T-cell (primary cell): ENCODE measurements around the gene IFT25. TPM values are rescaled to one million over a fixed set of nuclear protein-coding genes. Genes with fewer than 3 reads are reported as not detected.

Source experiments
- ATAC-seq, 4 experiments: fragments of 200-7000 bp in 3 of 4; fragments of 150-1000 bp in 1 of 4; cut with Tn5 transposase; replicated peaks in 1 of 4; 1 replicate in 3 of 4; 2 replicates in 1 of 4; pipeline ENCODE4 v1.10.0; 2021; ENCODE audit warnings: moderate library complexity in 3 of 4, mild to moderate bottlenecking in 2 of 4, moderate number of reproducible peaks in 1 of 4
- CTCF ChIA-PET, 2 donors: fragments of 300-600 bp; sonication (Branson Sonifier 250); formaldehyde crosslinking; loops; one replicate each; lab custom pipeline; 2022; ENCODE audit warnings: antibody characterized with exemption in 2 of 2; lab: Charles Lee
- POLR2A ChIA-PET, 2 donors: fragments of 300-600 bp; sonication (Branson Sonifier 250); formaldehyde crosslinking; loops; one replicate each; lab custom pipeline; 2022; ENCODE audit warnings: antibody characterized with exemption in 2 of 2; lab: Charles Lee
- DNase-seq, 35 experiments: peaks; one replicate each; pipeline versions ENCODE4 v3.0.0 to v3.0.0-alpha.2; 2013 to 2023
- H3K27ac ChIP-seq: one replicate; pipeline ENCODE4 v1.5.1; 2013; ENCODE audit warnings: low read length
- H3K27me3 ChIP-seq, 2 experiments: replicated peaks in 1 of 2; 1 replicate in 1 of 2; 2 replicates in 1 of 2; pipeline versions ENCODE4 v1.6.1 to v1.7.0; 2013; ENCODE audit warnings: low read length in 1 of 2, mixed read lengths in 1 of 2; ENCODE audit not compliant: control insufficient read depth in 2 of 2, insufficient read depth in 2 of 2; ENCODE audit errors: extremely low read depth in 1 of 2
- H3K36me3 ChIP-seq, 2 donors: 1 replicate in 1 of 2; 2 replicates in 1 of 2; pipeline versions ENCODE4 v1.6.1 to v1.7.0; 2013; ENCODE audit warnings: low read length in 1 of 2; ENCODE audit not compliant: control insufficient read depth in 2 of 2, insufficient read depth in 1 of 2; ENCODE audit errors: extremely low read depth in 1 of 2
- H3K4me1 ChIP-seq, 2 experiments: 1 replicate in 1 of 2; 2 replicates in 1 of 2; pipeline versions ENCODE4 v1.6.1 to v1.7.0; 2013; ENCODE audit warnings: low read length in 2 of 2, mixed read lengths in 1 of 2; ENCODE audit not compliant: insufficient read depth in 2 of 2, control insufficient read depth in 1 of 2; ENCODE audit errors: extremely low read depth in 1 of 2
- H3K4me3 ChIP-seq, 2 donors: 1 replicate in 1 of 2; 2 replicates in 1 of 2; pipeline versions ENCODE4 v1.5.1 to v1.7.0; 2013; ENCODE audit warnings: mild to moderate bottlenecking in 2 of 2, low read length in 1 of 2, moderate library complexity in 1 of 2; ENCODE audit not compliant: control insufficient read depth in 1 of 2; ENCODE audit errors: extremely low read depth in 1 of 2
- H3K9me3 ChIP-seq: 2 replicates; pipeline ENCODE4 v1.7.0; 2013
- H3K27ac Mint-ChIP-seq, 2 donors: one replicate each; pipeline ENCODE4 v1.8.0; 2020 to 2021; ENCODE audit warnings: mild to moderate bottlenecking in 2 of 2, mixed read lengths in 2 of 2
- H3K27me3 Mint-ChIP-seq, 2 donors: one replicate each; pipeline ENCODE4 v1.8.0; 2021 to 2022; ENCODE audit warnings: mixed read lengths in 2 of 2
- H3K36me3 Mint-ChIP-seq: one replicate; pipeline ENCODE4 v1.8.0; 2021; ENCODE audit warnings: mixed read lengths
- H3K4me1 Mint-ChIP-seq, 3 donors: one replicate each; pipeline ENCODE4 v1.8.0; 2020 to 2022; ENCODE audit warnings: mixed read lengths in 3 of 3, mild to moderate bottlenecking in 1 of 3
- H3K4me3 Mint-ChIP-seq, 3 donors: one replicate each; pipeline ENCODE4 v1.8.0; 2020 to 2022; ENCODE audit warnings: mild to moderate bottlenecking in 3 of 3, mixed read lengths in 3 of 3, moderate library complexity in 3 of 3
- H3K9me3 Mint-ChIP-seq, 3 donors: one replicate each; pipeline ENCODE4 v1.8.0; 2020 to 2022; ENCODE audit warnings: mixed read lengths in 3 of 3
- WGBS: methylation state at CpG from one replicate; pipeline ENCODE4 v1.1.5; 2013; ENCODE audit warnings: missing lambda C conversion rate; ENCODE audit not compliant: insufficient coverage; 5-methylcytosine and 5-hydroxymethylcytosine counted together
- total RNA-seq, 35 experiments: library from RNA in 6 of 35; stranded (reverse) in 6 of 35; fragments of 120-200 nt in 1 of 35; gene quantifications; one replicate each; pipeline versions ENCODE4 v1.2.1 to v1.2.4 and lab custom pipeline; 2013 to 2026

Gene IFT25
- total RNA-seq, 5 donors from 2014 or later (not counting 1 experiment from before 2014, with no cell fraction given): 24.5 to 33.1 (median 31.2) TPM

DNA sequence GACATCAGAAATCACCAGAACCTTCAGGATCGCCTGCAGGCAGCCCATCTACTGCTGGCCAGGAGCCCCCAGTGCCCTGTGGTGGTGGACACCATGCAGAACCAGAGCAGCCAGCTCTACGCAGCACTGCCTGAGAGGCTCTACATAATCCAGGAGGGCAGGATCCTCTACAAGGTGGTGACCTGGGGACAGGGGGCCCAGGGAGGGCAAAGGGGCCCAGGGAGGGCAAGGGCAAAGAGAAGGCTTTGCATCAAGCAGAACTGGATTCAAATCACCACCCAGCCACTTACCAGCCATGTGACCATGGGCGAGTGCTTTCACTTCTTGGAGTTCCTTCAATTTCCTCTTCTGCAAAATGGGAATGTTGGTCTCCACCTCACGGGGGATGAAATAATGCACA lies 39.4 kb downstream of the IFT25 start:
- ATAC-seq (no peak), DNase-seq (no peak)
- ChIA-PET CTCF (no interaction called here), POLR2A (no interaction called here)
- no peaks in the 10 kb centered on the region for H3K4me1 Mint-ChIP-seq
- no peaks in the 10 kb centered on the region for H3K9me3 Mint-ChIP-seq
- no peak overlapping the region for H3K4me3 Mint-ChIP-seq
- no peak overlapping the region for H3K27ac Mint-ChIP-seq
- Histone ChIP-seq H3K27me3 (no peaks in the 10 kb centered on the region), H3K9me3 (no peaks in the 10 kb centered on the region), H3K4me3 (no peak overlapping the region), H3K36me3 (no peaks in the 10 kb centered on the region), H3K4me1 (no peaks in the 10 kb centered on the region), H3K27ac (no peak overlapping the region)
- no peaks in the 10 kb centered on the region for H3K27me3 Mint-ChIP-seq
- peaks cover 5% of the 10 kb centered on the region for H3K36me3 Mint-ChIP-seq
- 95% methylated on average over 2 of the region's 4 CpGs for WGBS

DNA sequence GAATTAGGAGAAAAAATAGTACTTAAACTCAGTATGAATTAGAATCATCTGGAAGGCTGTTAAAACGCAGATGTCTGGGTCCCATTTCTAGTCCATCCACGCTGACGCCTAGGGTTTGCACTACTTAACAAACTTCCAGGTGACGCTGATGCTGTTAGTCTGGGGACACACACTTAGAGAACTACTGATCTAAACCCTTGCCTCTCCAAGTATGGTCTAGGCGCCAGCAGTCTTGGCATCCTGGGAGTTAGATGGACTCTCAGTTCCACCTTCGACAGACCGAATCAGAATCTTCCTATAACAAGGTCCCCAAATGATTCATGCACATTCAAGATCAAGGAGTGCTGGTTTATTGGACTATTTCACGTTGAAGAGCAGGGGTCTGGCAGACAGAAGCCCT lies 40.0 kb downstream of the IFT25 start:
- 98% methylated on average over 7 of the region's 8 CpGs for WGBS
- ATAC-seq: no peak

DNA sequence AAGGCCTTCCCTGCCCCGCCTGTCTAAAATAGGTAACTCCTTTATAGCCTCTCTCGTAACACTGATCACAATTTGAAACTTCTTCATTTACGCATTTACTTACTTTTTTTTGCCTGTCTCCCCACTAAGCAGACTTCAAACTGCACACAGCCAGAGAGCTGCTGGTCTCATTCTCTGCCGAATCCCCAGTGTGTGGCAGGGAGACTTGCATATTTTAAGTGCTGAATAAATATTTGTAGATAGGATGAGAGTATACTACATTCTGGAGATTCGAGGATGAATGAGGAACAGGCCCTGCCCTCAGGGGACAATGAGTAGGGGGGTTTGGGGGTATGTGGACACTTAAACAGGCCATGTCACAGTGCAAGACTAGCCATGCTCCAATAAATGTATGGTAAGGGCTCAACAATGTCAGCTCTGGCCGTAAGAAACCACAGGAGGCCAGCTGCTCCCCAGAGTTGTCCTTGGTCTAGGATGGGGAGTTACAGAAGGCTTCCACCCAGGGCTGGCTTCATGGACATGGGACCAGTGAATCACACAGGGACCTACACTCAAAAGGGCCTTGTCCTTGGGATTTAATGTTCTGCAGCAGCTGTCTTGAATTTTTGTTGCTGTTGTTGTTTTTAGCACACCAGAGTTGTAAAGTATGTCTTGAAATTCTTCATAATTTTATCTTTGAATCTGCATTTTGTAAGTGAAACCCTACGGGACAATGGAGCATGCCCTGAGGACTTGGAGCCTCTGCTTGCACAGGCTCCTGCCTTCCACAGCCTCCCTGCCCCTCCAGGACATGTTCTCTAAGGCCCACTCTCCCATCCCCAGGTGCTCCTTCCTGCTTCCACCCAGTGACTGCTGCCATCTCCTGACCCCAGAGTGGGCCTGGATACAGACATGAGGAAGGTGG lies 43.0 kb downstream of the IFT25 start:
- ATAC-seq (no peak), DNase-seq (no peak)
- CTCF ChIA-PET: no interaction called here
- H3K27me3 ChIP-seq: no peaks in the 10 kb centered on the region
- no peaks in the 10 kb centered on the region for H3K36me3 ChIP-seq
- Mint-ChIP-seq H3K4me3 (no peak overlapping the region), H3K4me1 (no peaks in the 10 kb centered on the region), H3K9me3 (no peaks in the 10 kb centered on the region), H3K27ac (no peak overlapping the region), H3K27me3 (no peaks in the 10 kb centered on the region), H3K36me3 (no peaks in the 10 kb centered on the region)
- H3K9me3 ChIP-seq: no peaks in the 10 kb centered on the region
- 100% methylated on average over 2 of the region's 7 CpGs for WGBS
- POLR2A ChIA-PET: interaction anchor here in 1 of 2 donors (0.7 kb wide), 1 partner anchor 1275 kb away, joined by 3 read pairs; no protein-coding TSS in a partner anchor
- H3K27ac ChIP-seq: no peak overlapping the region
- H3K4me1 ChIP-seq: no peaks in the 10 kb centered on the region
- H3K4me3 ChIP-seq: no peak overlapping the region

More for the DNA sequence above, 40.0 kb downstream of the IFT25 start:
- Histone ChIP-seq H3K36me3 (no peaks in the 10 kb centered on the region), H3K27me3 (no peaks in the 10 kb centered on the region), H3K9me3 (no peaks in the 10 kb centered on the region), H3K4me1 (no peaks in the 10 kb centered on the region), H3K4me3 (no peak overlapping the region), H3K27ac (no peak overlapping the region)
- H3K4me3 Mint-ChIP-seq: no peak overlapping the region
- no peaks in the 10 kb centered on the region for H3K4me1 Mint-ChIP-seq
- ChIA-PET CTCF (no interaction called here), POLR2A (no interaction called here)
- no peak overlapping the region for H3K27ac Mint-ChIP-seq
- H3K9me3 Mint-ChIP-seq: no peaks in the 10 kb centered on the region
- no peak for DNase-seq
- H3K27me3 Mint-ChIP-seq: no peaks in the 10 kb centered on the region
- peaks cover 5% of the 10 kb centered on the region for H3K36me3 Mint-ChIP-seq

DNA sequence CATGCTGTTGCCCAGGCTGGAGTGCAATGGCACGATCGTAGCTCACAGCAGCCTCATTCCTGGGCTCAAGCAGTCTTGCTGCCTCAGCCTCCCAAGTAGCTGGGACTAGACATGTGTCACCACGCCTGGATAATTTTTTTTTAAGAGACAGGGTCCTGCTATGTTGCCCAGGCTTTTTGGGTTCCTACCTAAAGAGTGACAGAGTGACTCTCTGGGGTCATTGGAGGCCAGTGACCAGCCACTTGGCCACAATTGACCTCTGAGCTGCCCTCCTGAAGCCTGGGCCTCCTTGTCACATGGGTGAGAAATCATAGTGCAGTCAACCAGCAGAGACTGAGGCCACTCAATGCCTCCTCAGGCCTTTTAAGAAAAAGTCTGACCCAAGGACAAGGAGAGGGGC lies 45.8 kb downstream of the IFT25 start:
- no peaks in the 10 kb centered on the region for H3K9me3 Mint-ChIP-seq
- H3K9me3 ChIP-seq: no peaks in the 10 kb centered on the region
- ATAC-seq (no peak), DNase-seq (no peak)
- no peak overlapping the region for H3K4me3 Mint-ChIP-seq
- H3K27ac Mint-ChIP-seq: no peak overlapping the region
- peaks cover 0 to 8% of the 10 kb centered on the region in 2 experiments for H3K27me3 ChIP-seq
- POLR2A ChIA-PET: no interaction called here
- no peaks in the 10 kb centered on the region for H3K36me3 Mint-ChIP-seq
- H3K27ac ChIP-seq: no peak overlapping the region
- CTCF ChIA-PET: interaction anchor here (0.6 to 0.7 kb wide), 3 partner anchors 15 to 45 kb away, joined by 3 read pairs; no protein-coding TSS in a partner anchor
- no peaks in the 10 kb centered on the region for H3K4me1 ChIP-seq
- 96% methylated on average over 3 of the region's 3 CpGs for WGBS
- H3K27me3 Mint-ChIP-seq: peaks cover 6 to 9% of the 10 kb centered on the region in 2 donors
- no peaks in the 10 kb centered on the region for H3K36me3 ChIP-seq
- H3K4me1 Mint-ChIP-seq: no peaks in the 10 kb centered on the region
- H3K4me3 ChIP-seq: no peak overlapping the region

DNA sequence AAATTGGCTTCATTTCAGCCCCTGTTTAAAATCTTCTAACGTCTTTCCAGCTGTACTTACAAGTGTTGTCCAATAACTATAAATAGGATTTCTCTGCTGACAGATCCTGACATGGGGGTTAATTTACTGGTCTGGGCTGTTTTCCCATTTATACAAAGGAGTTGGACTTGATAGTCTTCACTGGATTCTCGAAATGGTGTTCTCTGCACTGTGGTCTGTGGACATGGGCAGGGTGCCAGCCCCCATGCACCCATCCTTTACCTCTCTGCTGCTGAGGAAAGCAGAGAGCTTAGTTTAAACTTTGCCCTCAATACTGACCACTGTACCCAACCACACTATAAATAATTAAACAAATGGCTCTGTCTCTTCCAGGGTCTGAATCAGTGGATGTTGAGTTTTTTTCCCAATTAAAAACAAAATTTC lies 46.3 kb downstream of the IFT25 start:
- CTCF ChIA-PET: interaction anchor here (0.7 kb wide), 2 partner anchors 15 to 44 kb away, joined by 3 read pairs; no protein-coding TSS in a partner anchor
- H3K27ac ChIP-seq: no peak overlapping the region
- POLR2A ChIA-PET: interaction anchor here in 1 of 2 donors (0.6 kb wide), 1 partner anchor 46 kb away, joined by 4 read pairs; the partner anchor contains the start of gene IFT25
- no peak overlapping the region for H3K4me3 Mint-ChIP-seq
- H3K9me3 ChIP-seq: no peaks in the 10 kb centered on the region
- no peak overlapping the region for H3K4me3 ChIP-seq
- peaks cover 0 to 8% of the 10 kb centered on the region in 2 experiments for H3K27me3 ChIP-seq
- peaks cover 6 to 9% of the 10 kb centered on the region in 2 donors for H3K27me3 Mint-ChIP-seq
- H3K4me1 ChIP-seq: no peaks in the 10 kb centered on the region
- DNase-seq (no peak), ATAC-seq (no peak)
- no peaks in the 10 kb centered on the region for H3K9me3 Mint-ChIP-seq
- H3K36me3 ChIP-seq: no peaks in the 10 kb centered on the region
- no peak overlapping the region for H3K27ac Mint-ChIP-seq
- no peaks in the 10 kb centered on the region for H3K4me1 Mint-ChIP-seq
- WGBS: no CpG with 5 or more reads among the region's 2 CpGs
- no peaks in the 10 kb centered on the region for H3K36me3 Mint-ChIP-seq

DNA sequence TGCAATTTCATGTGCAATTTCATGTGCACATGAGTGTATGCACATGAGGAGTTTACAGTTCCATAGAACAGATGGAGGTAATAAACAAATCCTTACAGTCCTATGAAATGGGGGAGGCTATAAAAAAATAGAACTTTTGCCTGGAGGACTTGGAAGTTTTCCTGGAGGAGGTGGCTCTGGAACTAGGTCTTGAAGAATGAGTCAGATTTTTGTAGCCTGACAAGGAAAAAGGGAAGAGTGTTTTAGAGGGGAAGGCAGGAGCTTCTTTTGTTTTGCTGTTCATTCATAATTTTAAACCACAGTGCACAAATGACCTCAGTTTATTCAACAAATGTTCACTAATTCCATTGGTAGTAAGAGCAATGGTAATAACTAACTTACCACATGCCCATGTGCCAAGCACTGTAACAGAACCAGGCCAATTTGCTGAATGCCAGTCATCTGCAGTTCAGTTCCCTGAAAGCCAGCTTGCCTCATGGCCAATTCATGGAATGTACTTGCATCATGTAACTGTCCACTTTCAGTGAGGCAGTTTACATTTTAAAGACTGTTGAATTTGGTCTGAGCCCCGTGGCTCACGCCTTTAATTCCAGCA lies 48.8 kb downstream of the IFT25 start:
- Histone ChIP-seq H3K4me1 (no peaks in the 10 kb centered on the region), H3K36me3 (no peaks in the 10 kb centered on the region), H3K27me3 (peaks cover 0 to 8% of the 10 kb centered on the region in 2 experiments), H3K4me3 (no peak overlapping the region), H3K27ac (no peak overlapping the region), H3K9me3 (no peaks in the 10 kb centered on the region)
- DNase-seq (no peak), ATAC-seq (no peak)
- Mint-ChIP-seq H3K4me1 (no peaks in the 10 kb centered on the region), H3K27me3 (peaks cover 6 to 9% of the 10 kb centered on the region in 2 donors), H3K9me3 (no peaks in the 10 kb centered on the region), H3K36me3 (no peaks in the 10 kb centered on the region), H3K4me3 (no peak overlapping the region), H3K27ac (no peak overlapping the region)
- ChIA-PET CTCF (interaction anchor here in 1 of 2 donors (0.5 kb wide), 1 partner anchor 557 kb away, joined by 3 read pairs; no protein-coding TSS in a partner anchor), POLR2A (no interaction called here)
- 100% methylated on average over 2 of the region's 2 CpGs for WGBS
